Measurements from ENCODE around the gene IL20. TPM values are rescaled to one million over a fixed set of nuclear protein-coding genes. Genes with fewer than 3 reads are reported as not detected.

Gene IL20
- total and polyA plus RNA-seq, 11 donors = not detected

DNA sequence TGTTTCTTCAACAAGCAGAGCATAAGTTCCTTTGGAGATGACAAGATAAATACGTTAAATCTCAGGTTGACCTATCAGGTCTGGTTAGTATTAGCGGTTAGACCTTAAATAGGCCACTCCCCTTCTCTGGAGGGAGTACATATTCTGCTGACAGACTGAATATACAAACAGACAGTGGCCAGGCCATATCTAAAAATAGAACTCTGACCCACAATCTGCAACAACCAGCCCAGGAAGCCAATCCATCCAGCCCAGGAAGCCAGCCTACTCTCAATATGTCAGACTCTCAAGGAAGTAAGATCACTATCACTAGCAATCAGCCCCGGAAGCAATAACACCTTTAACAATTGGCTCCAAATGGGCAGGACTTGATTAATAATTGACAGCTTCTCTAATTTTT lies 6.7 kb downstream of the IL20 start:
- H3K4me1 ChIP-seq = peaks cover 0 to 3% (median 0%) of the 10 kb centered on the region in 12 donors
- TF ChIP-seq POLR2A (IDR thresholded peaks at IDR 0.05) (no peak), CTCF (IDR thresholded peaks at IDR 0.05) (no peak)
- peaks cover 0 to 7% (median 0%) of the 10 kb centered on the region in 12 donors for H3K9me3 ChIP-seq
- DNase-seq = no peak
- WGBS, 4 donors = 41 to 46% (median 44%) methylated on average over 3 of the region's 3 CpGs
- H3K27me3 ChIP-seq = peaks cover 0 to 5% (median 0%) of the 10 kb centered on the region in 9 donors
- H3K27ac ChIP-seq = no peak overlapping the region
- intact Hi-C loops (cut with DNase I) = no loop called here
- no peaks in the 10 kb centered on the region for H3K36me3 ChIP-seq
- peak; percentile 81 to 97 (median 94) for ATAC-seq
- H3K4me3 ChIP-seq = no peak overlapping the region

GRCh38 chr1:206873603-206874188 lies 8.3 kb downstream of the IL20 start:
- 84 to 90% (median 89%) methylated on average over 3 of the region's 3 CpGs for WGBS, 4 donors

DNA sequence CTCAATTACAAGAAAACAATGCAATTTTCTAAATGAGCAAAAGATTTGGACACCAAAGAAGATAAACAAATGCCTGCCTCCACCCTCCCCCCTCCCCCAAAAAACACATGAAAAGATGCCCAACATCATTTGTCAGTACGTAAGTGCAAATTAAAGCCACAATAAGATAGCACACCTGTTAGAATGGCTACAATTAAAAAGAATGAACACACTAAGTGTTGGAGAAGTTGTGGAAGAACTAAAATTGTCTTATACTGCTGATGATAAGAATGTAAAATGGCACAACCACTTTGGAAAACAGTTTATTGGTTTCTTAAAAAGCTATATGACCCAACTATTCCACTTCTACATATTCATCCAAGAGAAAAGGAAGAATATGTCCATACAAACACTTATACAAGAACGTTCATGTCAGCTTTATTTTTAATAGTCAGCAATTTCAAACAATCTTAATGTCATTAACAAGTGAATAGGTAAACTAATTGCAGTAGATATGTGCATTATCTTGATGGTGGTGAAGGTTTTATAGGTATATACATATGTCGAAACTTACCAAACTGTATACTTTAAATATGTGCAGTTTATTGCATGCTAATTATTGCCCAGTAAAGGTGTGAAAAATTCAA lies 10.4 kb downstream of the IL20 start:
- intact Hi-C loops (cut with DNase I) = no loop called here
- DNase-seq = no peak
- H3K36me3 ChIP-seq = no peaks in the 10 kb centered on the region
- TF ChIP-seq CTCF (IDR thresholded peaks at IDR 0.05) = no peak
- no peak for TF ChIP-seq POLR2A (IDR thresholded peaks at IDR 0.05)
- 74 to 85% (median 79%) methylated on average over 3 of the region's 3 CpGs for WGBS, 4 donors
- no peak overlapping the region for H3K4me3 ChIP-seq
- peaks cover 0 to 26% (median 11%) of the 10 kb centered on the region in 12 donors for H3K9me3 ChIP-seq
- H3K4me1 ChIP-seq = peaks cover 0 to 3% (median 0%) of the 10 kb centered on the region in 12 donors
- ATAC-seq = no peak
- no peak overlapping the region for H3K27ac ChIP-seq
- no peaks in the 10 kb centered on the region for H3K27me3 ChIP-seq

More at GRCh38 chr1:206873603-206874188, 8.3 kb downstream of the IL20 start:
- Histone ChIP-seq H3K4me3 (no peak overlapping the region), H3K27me3 (peaks cover 0 to 5% (median 0%) of the 10 kb centered on the region in 9 donors), H3K4me1 (peaks cover 0 to 3% (median 0%) of the 10 kb centered on the region in 12 donors), H3K9me3 (peaks cover 0 to 17% (median 9%) of the 10 kb centered on the region in 12 donors), H3K36me3 (no peaks in the 10 kb centered on the region), H3K27ac (no peak overlapping the region)
- intact Hi-C loops (cut with DNase I) = no loop called here
- no peak for DNase-seq
- TF ChIP-seq POLR2A (IDR thresholded peaks at IDR 0.05) (no peak), CTCF (IDR thresholded peaks at IDR 0.05) (no peak)
- ATAC-seq = no peak

DNA sequence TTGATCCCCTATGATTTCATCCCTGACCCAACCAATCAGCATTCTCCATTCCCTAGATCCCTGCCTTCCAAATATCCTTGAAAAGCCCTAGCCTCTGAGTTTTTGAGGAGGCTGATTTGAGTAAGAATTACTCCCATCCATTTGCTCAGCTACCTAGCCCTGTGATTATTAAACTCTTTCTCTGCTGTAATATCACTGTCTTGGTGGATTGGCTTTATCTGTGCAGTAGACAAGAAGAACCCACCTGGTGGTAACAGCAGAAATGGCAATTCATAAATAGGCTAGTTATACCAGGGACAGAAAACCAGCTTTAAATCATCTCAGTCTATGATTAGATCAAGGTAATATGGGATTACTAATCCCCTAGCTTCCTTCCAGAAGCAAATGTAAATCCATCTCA lies 13.0 kb downstream of the IL20 start:
- peaks cover 0 to 26% (median 11%) of the 10 kb centered on the region in 12 donors for H3K9me3 ChIP-seq
- no peak overlapping the region for H3K27ac ChIP-seq
- intact Hi-C loops (cut with DNase I) = no loop called here
- no peaks in the 10 kb centered on the region for H3K4me1 ChIP-seq
- H3K4me3 ChIP-seq = no peak overlapping the region
- DNase-seq (no peak), ATAC-seq (no peak)
- H3K36me3 ChIP-seq = no peaks in the 10 kb centered on the region
- H3K27me3 ChIP-seq = no peaks in the 10 kb centered on the region
- TF ChIP-seq CTCF (IDR thresholded peaks at IDR 0.05) = no peak
- TF ChIP-seq POLR2A (IDR thresholded peaks at IDR 0.05) = no peak
